ENCODE data around the gene ZIC1.

DNA sequence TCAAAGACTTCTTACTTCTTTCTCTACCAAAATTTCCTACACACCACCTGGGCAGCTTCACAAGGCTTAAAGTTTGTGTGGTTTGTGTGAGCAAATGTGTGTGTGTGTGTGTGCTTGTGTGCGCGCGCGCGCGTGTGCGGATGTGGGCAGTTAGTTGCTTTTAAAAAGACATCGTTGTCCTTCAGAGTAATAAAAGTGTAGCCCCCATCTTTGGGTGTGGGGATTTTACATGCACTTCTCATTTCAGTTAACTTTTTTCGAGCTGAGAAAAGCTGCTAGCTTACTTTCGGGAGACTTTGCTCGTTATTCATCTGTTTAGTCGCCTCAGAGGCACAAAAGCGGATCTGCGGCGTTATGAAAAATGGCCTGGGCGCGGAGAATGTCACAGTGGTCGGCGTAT, 38.8 kb upstream of the ZIC1 start:
- TF ChIP-seq POLR2A (IDR thresholded peaks at IDR 0.05) = no peak
- no peak for TF ChIP-seq EP300 (IDR thresholded peaks at IDR 0.05)
